GM08714 (cell line): Measurements from ENCODE around the gene DNASE1L3.
"Not testable (repeated sequence)": the region's sequence is repeated elsewhere in the genome, so short reads cannot be mapped to it uniquely, and the experiment has no call there.

Experiments
- H3K4me3 ChIP-seq: fragments of 200-500 bp; sonication (Bioruptor generic); 2 replicates; pipeline ENCODE4 v1.5.1; 2014; ENCODE audit warnings: mild to moderate bottlenecking, low read length, inconsistent platforms
- ZNF274 ChIP-seq: IDR thresholded peaks from 2 replicates; pipeline ENCODE4 v1.6.1; 2012; ENCODE audit warnings: mild to moderate bottlenecking, low read depth, low read length

DNASE1L3 gene

GRCh38 chr3:58241306-58242044 lies 30.7 kb upstream of the DNASE1L3 start:
- H3K4me3 ChIP-seq, result no peak overlapping the region
- TF ChIP-seq ZNF274, result no peak

- H3K4me3 ChIP-seq, result peak overlapping the region; percentile 80
- TF ChIP-seq ZNF274, result no peak
These were observed 28.1 kb upstream of the DNASE1L3 start for GRCh38 chr3:58238830-58239229.

GRCh38 chr3:58237941-58238681 lies 27.3 kb upstream of the DNASE1L3 start:
- no peak for TF ChIP-seq ZNF274
- peak overlapping the region; percentile 80 for H3K4me3 ChIP-seq

- H3K4me3 ChIP-seq, result peak within 1 kb of the TSS; percentile 80
- TF ChIP-seq ZNF274, result no peak
These were observed 26.6 kb upstream of the DNASE1L3 start, which contains the start of gene ABHD6 for GRCh38 chr3:58237238-58237940. Gene ABHD6 (plus strand): TSS chr3:58237792. CDS start chr3:58256587, 18,795 bp downstream.

GRCh38 chr3:58236527-58237237 lies 25.9 kb upstream of the DNASE1L3 start:
- no peak for TF ChIP-seq ZNF274
- H3K4me3 ChIP-seq, result peak overlapping the region; percentile 68; the same call in 1 of the 2 replicates

GRCh38 chr3:58235970-58236369 lies 25.2 kb upstream of the DNASE1L3 start:
- H3K4me3 ChIP-seq, result no peak overlapping the region
- no peak for TF ChIP-seq ZNF274

GRCh38 chr3:58234516-58234931 lies 23.8 kb upstream of the DNASE1L3 start:
- H3K4me3 ChIP-seq, result no peak overlapping the region
- no peak for TF ChIP-seq ZNF274

- no peak overlapping the region for H3K4me3 ChIP-seq
- TF ChIP-seq ZNF274, result no peak
These were observed 20.9 kb upstream of the DNASE1L3 start for GRCh38 chr3:58231666-58232065.

GRCh38 chr3:58230876-58231552 lies 20.2 kb upstream of the DNASE1L3 start:
- H3K4me3 ChIP-seq, result no peak overlapping the region
- TF ChIP-seq ZNF274, result no peak

GRCh38 chr3:58227933-58228332 lies 17.2 kb upstream of the DNASE1L3 start:
- not testable (repeated sequence) for H3K4me3 ChIP-seq

- H3K4me3 ChIP-seq, result no peak overlapping the region
- TF ChIP-seq ZNF274, result no peak
These were observed 13.1 kb upstream of the DNASE1L3 start for GRCh38 chr3:58223855-58224254.

- TF ChIP-seq ZNF274, result no peak
- no peak overlapping the region for H3K4me3 ChIP-seq
These were observed 11.5 kb upstream of the DNASE1L3 start for GRCh38 chr3:58222161-58222724.

GRCh38 chr3:58218904-58219303 lies 8.1 kb upstream of the DNASE1L3 start:
- no peak for TF ChIP-seq ZNF274

More at GRCh38 chr3:58218904-58219303, 8.1 kb upstream of the DNASE1L3 start:
- no peak overlapping the region for H3K4me3 ChIP-seq
